Stimulated activated CD8-positive, alpha-beta memory T cell treated with anti-CD3 and anti-CD28 coated beads, Interleukin-4, amount 100 ng/mL, for 48 hours (primary cell): Measurements from ENCODE around the gene DDX43.
"Not testable (repeated sequence)": the region's sequence is repeated elsewhere in the genome, so short reads cannot be mapped to it uniquely, and the experiment has no call there.

Experiments used
- DNase-seq: peaks from one replicate; pipeline ENCODE4 v3.0.0-alpha.2; 2020

DDX43 gene

GRCh38 chr6:73389854-73390253 lies 4.8 kb upstream of the DDX43 start:
- no peak for DNase-seq

- no peak for DNase-seq
These were observed 3.0 kb upstream of the DDX43 start for GRCh38 chr6:73391675-73392074.

GRCh38 chr6:73392188-73392587 lies 2.4 kb upstream of the DDX43 start:
- not testable (repeated sequence) for DNase-seq

DNA sequence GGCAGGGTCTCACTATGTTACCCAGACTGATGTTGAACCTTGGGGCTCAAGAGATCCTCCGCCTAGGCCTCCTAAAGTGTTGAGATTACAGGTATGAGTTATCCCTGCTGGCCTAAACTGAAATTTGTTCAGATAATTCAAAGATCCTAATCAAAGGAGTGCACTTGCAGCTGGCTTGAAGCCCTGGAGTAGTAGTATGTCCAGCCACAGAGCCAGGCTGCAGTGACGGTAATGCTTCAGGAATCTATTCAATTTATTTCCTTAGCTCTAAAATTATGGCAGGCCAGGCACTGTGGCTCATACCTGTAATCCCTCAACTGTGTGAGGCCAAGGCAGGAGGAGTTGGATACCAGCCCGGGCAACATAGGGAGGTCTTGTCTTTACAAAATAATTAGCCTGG lies 1.4 kb upstream of the DDX43 start:
- DNase-seq, result no peak

GRCh38 chr6:73395875-73396274 lies 1.2 kb downstream of the DDX43 start:
- no peak for DNase-seq

DNA sequence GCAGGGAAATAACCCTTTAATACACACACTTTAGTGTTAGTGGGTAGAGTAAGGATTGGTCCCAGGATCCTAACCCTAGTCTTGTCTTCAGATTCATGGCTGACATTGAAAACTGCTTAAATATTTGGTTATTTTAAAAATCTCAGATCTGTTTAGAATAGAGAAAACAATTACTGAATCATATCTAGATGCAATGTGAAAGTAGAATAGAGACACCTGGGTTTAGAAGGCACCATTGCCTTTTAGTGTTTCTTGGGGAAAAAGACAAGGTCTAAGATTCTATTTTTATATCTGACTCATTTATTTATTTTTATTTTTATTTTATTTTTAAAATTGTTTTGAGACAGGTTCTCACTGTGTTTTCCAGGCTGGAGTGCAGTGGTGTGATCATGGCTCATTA lies 6.0 kb downstream of the DDX43 start:
- no peak for DNase-seq

- DNase-seq, result no peak
These were observed 14.8 kb downstream of the DDX43 start for GRCh38 chr6:73409395-73409794.

- DNase-seq, result no peak
These were observed 18.5 kb downstream of the DDX43 start for GRCh38 chr6:73413102-73413501.

DNA sequence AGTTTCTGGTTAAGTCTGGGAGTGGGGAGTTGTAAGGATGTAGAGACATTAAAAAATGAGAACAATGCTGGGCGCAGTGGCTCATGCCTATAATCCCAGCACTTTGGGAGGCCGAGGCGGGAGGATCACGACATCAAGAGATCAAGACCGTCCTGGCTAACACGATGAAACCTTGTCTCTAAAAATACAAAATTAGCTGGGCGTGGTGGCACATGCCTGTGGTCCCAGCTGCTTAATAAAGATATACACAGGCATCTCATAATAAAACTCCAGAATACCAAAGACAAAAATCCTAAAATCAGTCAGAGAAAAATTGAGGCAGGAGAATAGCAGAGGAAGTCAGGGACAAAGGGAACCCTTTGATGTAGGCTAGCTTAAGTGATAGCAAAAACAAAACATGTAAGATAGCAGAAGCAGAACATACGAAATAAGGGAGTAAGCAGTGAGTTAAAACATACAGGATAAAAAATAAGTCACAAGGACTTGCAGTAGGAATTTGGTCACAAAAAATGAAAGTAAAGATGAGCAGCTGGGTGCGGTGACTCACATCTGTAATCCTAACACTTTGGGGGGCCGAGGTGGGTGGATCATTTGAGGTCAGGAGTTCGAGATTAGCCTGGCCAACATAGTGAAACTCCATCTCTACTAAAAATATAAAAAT lies 23.6 kb downstream of the DDX43 start:
- no peak for DNase-seq

- no peak for DNase-seq
These were observed 26.9 kb downstream of the DDX43 start for GRCh38 chr6:73421534-73421933.

DNA sequence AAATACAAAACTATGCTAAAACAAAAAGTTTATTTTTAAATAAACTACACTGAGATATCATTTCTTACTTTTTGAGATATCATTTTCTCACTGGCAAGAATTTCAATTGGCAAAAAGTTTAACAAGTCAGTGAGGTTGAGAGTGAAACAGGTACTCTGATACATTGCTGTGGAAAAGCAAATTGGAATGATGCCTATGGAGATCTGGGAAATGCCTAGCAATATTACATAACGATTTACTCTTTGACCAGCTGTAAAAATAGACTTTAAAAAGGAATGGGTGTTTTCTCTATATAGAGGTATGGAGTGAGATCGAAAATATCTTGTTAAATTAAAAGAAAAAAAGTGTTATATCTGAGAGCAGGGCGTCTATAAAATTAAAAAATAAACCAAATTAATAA lies 40.6 kb downstream of the DDX43 start:
- DNase-seq, result no peak

DNA sequence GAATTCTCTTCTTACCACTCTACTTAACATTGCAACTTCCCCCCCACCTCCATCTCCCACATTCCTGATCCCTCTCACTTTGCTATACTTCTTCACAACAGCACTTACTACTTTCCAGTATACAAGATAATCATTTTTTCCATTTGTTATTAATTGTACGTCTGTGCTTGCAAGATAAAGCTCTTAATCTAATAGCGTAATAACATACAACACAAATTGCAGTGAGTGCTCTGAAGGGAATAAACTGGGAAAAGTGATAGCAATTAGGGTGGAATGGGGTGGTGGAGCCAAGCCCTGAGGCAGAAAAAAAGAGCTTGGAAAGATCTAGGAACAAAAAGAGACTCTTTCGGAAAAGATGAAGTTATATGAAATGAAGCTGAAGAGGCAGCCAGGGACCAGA lies 48.9 kb downstream of the DDX43 start:
- no peak for DNase-seq

DNA sequence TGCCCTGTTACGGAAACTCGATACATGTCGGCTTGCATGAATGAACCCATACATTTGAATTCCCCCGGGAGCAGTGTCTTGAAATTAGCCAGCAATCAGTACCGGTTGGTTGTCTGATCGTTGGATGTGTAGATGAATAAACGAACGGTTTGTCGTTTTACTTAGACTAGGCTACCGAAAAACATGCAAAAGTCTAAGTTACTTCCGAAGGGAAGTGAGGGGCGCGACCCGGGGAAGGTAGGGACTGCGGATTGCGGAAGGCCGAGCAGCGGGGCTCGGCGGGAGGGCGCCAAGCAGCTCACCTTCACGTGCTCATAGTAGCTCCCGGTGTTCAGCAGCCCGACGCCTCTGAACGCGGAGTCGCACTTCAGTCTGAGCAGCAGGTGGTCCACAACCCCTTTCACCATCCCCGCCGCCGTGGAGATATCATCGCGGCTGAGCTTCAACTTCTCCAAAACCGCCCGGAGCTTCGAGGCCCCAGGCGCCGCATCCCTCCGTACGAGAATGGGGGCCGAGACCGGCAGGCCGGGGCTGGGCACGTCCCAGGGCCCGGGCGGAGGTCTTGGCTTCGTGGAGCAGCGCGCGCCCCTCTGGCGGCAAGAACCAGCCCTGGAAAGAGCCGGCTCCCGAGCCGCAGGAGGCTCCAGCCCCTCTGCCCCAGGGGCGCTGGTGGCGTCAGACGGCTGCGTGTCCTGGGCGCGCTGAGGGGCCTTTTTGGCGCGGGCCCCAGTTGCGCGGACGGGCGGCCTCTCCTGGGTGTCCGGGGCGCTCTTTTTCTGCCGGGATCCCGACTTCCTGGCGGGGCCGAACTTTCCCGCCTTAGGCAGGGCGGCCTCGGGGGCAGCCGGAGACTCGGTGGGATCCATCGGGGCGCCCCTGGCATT lies 56.8 kb downstream of the DDX43 start:
- DNase-seq, result peak; percentile 68

- peak; percentile 87 for DNase-seq
These were observed 57.5 kb downstream of the DDX43 start, which contains the start of gene CGAS for GRCh38 chr6:73452107-73452461. CGAS (minus strand) TSS chr6:73452297; CDS start chr6:73452181, 116 bp downstream.

DNA sequence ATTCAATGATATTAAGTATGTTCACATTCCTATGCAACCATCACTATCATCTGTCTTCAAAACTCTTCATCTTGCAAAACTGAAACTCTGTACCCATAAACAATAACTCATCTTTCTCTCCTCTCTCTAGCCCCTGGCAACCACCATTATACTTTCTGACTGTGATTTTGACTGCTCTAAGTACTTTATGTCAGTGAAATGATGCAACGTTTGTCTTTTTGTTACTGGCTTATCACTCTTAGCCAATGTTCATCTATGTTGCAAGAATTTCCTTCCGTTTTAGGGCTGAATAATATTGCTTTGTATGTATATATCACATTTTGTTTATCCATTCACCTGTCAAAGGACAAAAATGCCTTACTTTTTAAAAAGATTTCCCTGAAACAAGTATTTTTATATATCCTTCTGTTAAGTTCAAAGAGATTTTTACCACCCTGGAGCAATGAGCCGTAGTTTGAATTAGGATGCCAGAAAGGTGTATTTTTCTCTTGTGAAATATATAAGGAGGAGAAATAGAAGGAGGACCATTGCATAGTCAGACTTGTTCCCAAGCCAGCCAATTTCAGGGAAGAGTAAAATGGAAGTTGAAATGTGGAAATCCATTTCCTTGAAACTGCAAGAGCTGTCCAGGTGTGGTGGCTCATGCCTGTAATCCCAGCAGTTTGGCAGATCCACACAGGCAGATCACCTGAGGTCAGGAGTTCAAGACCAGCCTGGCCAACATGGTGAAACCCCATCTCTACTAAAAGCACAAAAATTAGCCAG lies 61.4 kb downstream of the DDX43 start:
- no peak for DNase-seq

- not testable (repeated sequence) for DNase-seq
These were observed 64.8 kb downstream of the DDX43 start for GRCh38 chr6:73459474-73459873.

GRCh38 chr6:73460056-73460455 lies 65.4 kb downstream of the DDX43 start:
- DNase-seq, result no peak

GRCh38 chr6:73461537-73462350 lies 67.1 kb downstream of the DDX43 start, which contains the start of gene MTO1:
MTO1 (plus strand) TSS chr6:73461737; CDS start chr6:73461855, 118 bp downstream.
- peak; percentile 86 for DNase-seq
